Endothelial cell of umbilical vein (primary cell): Measurements from ENCODE around the gene SBF1. TPM values are rescaled to one million over a fixed set of nuclear protein-coding genes. Genes with fewer than 3 reads are reported as not detected.
"Not testable (repeated sequence)": the region's sequence is repeated elsewhere in the genome, so short reads cannot be mapped to it uniquely, and the experiment has no call there.

Experiments
- BruUV-seq: library from RNA; stranded (reverse); fragments of 400-500 nt; replicated peaks from 2 replicates; lab custom pipeline; 2021; lab: Mats Ljungman, UMichigan
- CTCF ChIA-PET: fragments of 300-600, 350-600 bp; sonication (Branson Sonifier 250); formaldehyde crosslinking; loops from one replicate; lab custom pipeline; 2021; ENCODE audit warnings: antibody characterized with exemption, inconsistent platforms; lab: Charles Lee
- POLR2A ChIA-PET: fragments of 300-600, 350-600 bp; sonication (Branson Sonifier 250); formaldehyde crosslinking; loops from one replicate; lab custom pipeline; 2021; ENCODE audit warnings: antibody characterized with exemption, inconsistent platforms; lab: Charles Lee
- DNase-seq: peaks from one replicate; pipeline ENCODE4 v3.0.0-alpha.2; 2011; ENCODE audit warnings: low read depth, low spot score
- FAIRE-seq: peaks from 2 replicates; lab custom pipeline; 2011; peaks lifted over from hg19 to GRCh38; lab: Jason Lieb, UNC
- H2AFZ ChIP-seq: 2 replicates; pipeline ENCODE4 v1.6.0; 2012; ENCODE audit warnings: low read depth, low read length, control low read depth, inconsistent platforms
- H3K27ac ChIP-seq: 2 replicates; pipeline ENCODE4 v1.5.1; 2011; ENCODE audit warnings: low read depth, mild to moderate bottlenecking, control low read depth, low read length, moderate library complexity; ENCODE audit not compliant: insufficient read depth
- H3K27me3 ChIP-seq, 2 experiments: 2 replicates each; pipeline versions ENCODE4 v1.6.0 to v1.6.1; 2011; ENCODE audit warnings: low read length in 2 of 2, mixed read lengths in 1 of 2; ENCODE audit not compliant: control insufficient read depth in 2 of 2, insufficient read depth in 2 of 2
- H3K36me3 ChIP-seq, 2 experiments: 2 replicates in 1 of 2; 3 replicates in 1 of 2; pipeline ENCODE4 v1.5.1; 2011; ENCODE audit warnings: low read length in 2 of 2, mild to moderate bottlenecking in 1 of 2, moderate library complexity in 1 of 2; ENCODE audit not compliant: control insufficient read depth in 2 of 2, insufficient read depth in 2 of 2; ENCODE audit errors: extremely low read depth in 1 of 2
- H3K4me1 ChIP-seq: 3 replicates; pipeline ENCODE4 v1.5.1; 2011; ENCODE audit warnings: mild to moderate bottlenecking, low read length; ENCODE audit not compliant: control insufficient read depth, insufficient read depth; ENCODE audit errors: extremely low read depth
- H3K4me2 ChIP-seq: 2 replicates; pipeline ENCODE4 v1.6.1; 2011; ENCODE audit warnings: low read length, control low read depth, mixed read lengths; ENCODE audit not compliant: insufficient read depth
- H3K4me3 ChIP-seq, 3 experiments: fragments of 200-600 bp in 1 of 3; sonication (generic), shearing (Covaris generic) in 1 of 3; replicated peaks in 1 of 3; 2 replicates each; pipeline ENCODE4 v1.5.1; 2011 to 2016; ENCODE audit warnings: control low read depth in 3 of 3, low read length in 3 of 3, mild to moderate bottlenecking in 2 of 3, inconsistent platforms in 1 of 3, low read depth in 1 of 3, moderate library complexity in 1 of 3; ENCODE audit not compliant: insufficient read depth in 1 of 3
- H3K79me2 ChIP-seq: 2 replicates; pipeline ENCODE4 v1.6.0; 2012; ENCODE audit warnings: low read length, inconsistent platforms; ENCODE audit not compliant: control insufficient read depth, insufficient read depth
- H3K9ac ChIP-seq: replicated peaks from 2 replicates; pipeline ENCODE3; 2011; ENCODE audit warnings: low read length, control low read depth; ENCODE audit not compliant: insufficient read depth; ENCODE audit errors: extremely low read depth
- H3K9me1 ChIP-seq: replicated peaks from 3 replicates; pipeline ENCODE4 v1.6.0; 2011; ENCODE audit warnings: mild to moderate bottlenecking, low read length; ENCODE audit not compliant: control insufficient read depth, insufficient read depth; ENCODE audit errors: extremely low read depth
- H3K9me3 ChIP-seq: replicated peaks from 2 replicates; pipeline ENCODE4 v1.5.1; 2012; ENCODE audit warnings: low read length, inconsistent platforms; ENCODE audit not compliant: control insufficient read depth, insufficient read depth
- H4K20me1 ChIP-seq: replicated peaks from 2 replicates; pipeline ENCODE3; 2011; ENCODE audit warnings: mild to moderate bottlenecking, low read length; ENCODE audit not compliant: control insufficient read depth, insufficient read depth; ENCODE audit errors: extremely low read depth
- EZH2 ChIP-seq: IDR thresholded peaks from 2 replicates; pipeline ENCODE4 v1.6.1; 2012; ENCODE audit warnings: borderline replicate concordance, low read depth, mild to moderate bottlenecking, moderate library complexity, low read length, inconsistent platforms; ENCODE audit not compliant: severe bottlenecking
- FOS ChIP-seq: IDR thresholded peaks from 2 replicates; pipeline ENCODE4 v1.6.1; 2011; ENCODE audit warnings: mild to moderate bottlenecking, low read length, moderate library complexity, borderline replicate concordance; ENCODE audit not compliant: insufficient read depth
- GATA2 ChIP-seq: IDR thresholded peaks from 2 replicates; pipeline ENCODE4 v1.7.0; 2011; ENCODE audit warnings: low read depth, mild to moderate bottlenecking, moderate library complexity, mixed read lengths, low read length; ENCODE audit not compliant: insufficient read length, insufficient read depth
- JUN ChIP-seq: IDR thresholded peaks from 2 replicates; pipeline ENCODE4 v1.6.1; 2011; ENCODE audit warnings: borderline replicate concordance, low read depth; ENCODE audit not compliant: insufficient read length, insufficient read depth
- MYC ChIP-seq: IDR thresholded peaks from one replicate; pipeline ENCODE4 v1.6.1; 2011; ENCODE audit warnings: mild to moderate bottlenecking, low read depth, low read length
- POLR2A ChIP-seq: IDR thresholded peaks from 2 replicates; pipeline ENCODE4 v1.6.1; 2012; ENCODE audit warnings: low read depth, mild to moderate bottlenecking, control low read depth, low read length
- POLR2AphosphoS5 ChIP-seq: IDR thresholded peaks from 2 replicates; pipeline ENCODE4 v1.6.1; 2012; ENCODE audit warnings: low read depth, mild to moderate bottlenecking, control low read depth, low read length, moderate library complexity; ENCODE audit not compliant: insufficient read depth
- dilution Hi-C: fragments of 300-500 bp; cut with MboI; formaldehyde crosslinking; loops from one replicate; pipeline ENCODE4 v1.15.0; 2019; ENCODE audit warnings: low sequenced_read_pairs; ENCODE audit not compliant: extremely low pct_ligation_motif_present
- intact Hi-C: fragments of 100-400 bp; cut with micrococcal nuclease; formaldehyde crosslinking; loops from one replicate; pipeline ENCODE4 v1.10.0; 2022
- polyA plus RNA-seq, 4 experiments: library from polyadenylated mRNA; depleted of rRNA in 3 of 4; stranded (reverse) in 3 of 4; unstranded in 1 of 4; fragments of >200 nt; gene quantifications; 2 replicates each; pipeline versions ENCODE4 v1.2.1 to v1.2.3, GENCODE V29; 2011 to 2012; ENCODE audit warnings: missing spikeins in 1 of 4
- total RNA-seq: library from RNA; stranded (reverse); gene quantifications from 2 replicates; pipeline ENCODE4 v1.2.3, GENCODE V29; 2021
- TF ChIP-seq, protein P1 (sequence below): IDR thresholded peaks from 2 replicates; pipeline ENCODE4 v1.6.1; 2011; ENCODE audit not compliant: insufficient read depth, insufficient read length
- TF ChIP-seq, protein P2 (sequence below), 2 donors: IDR thresholded peaks; 1 replicate in 1 of 2; 2 replicates in 1 of 2; pipeline ENCODE4 v1.5.1; 2011; ENCODE audit warnings: low read length in 2 of 2, mild to moderate bottlenecking in 2 of 2, moderate library complexity in 2 of 2, control low read depth in 1 of 2, inconsistent platforms in 1 of 2, low read depth in 1 of 2; ENCODE audit not compliant: insufficient read depth in 1 of 2; ENCODE audit errors: extremely low read depth in 1 of 2

The SBF1 gene
- total and polyA plus RNA-seq, 2 donors (not counting 3 experiments of a cell fraction or from before 2014, with no cell fraction given) = 36.3 to 68.6 TPM

DNA sequence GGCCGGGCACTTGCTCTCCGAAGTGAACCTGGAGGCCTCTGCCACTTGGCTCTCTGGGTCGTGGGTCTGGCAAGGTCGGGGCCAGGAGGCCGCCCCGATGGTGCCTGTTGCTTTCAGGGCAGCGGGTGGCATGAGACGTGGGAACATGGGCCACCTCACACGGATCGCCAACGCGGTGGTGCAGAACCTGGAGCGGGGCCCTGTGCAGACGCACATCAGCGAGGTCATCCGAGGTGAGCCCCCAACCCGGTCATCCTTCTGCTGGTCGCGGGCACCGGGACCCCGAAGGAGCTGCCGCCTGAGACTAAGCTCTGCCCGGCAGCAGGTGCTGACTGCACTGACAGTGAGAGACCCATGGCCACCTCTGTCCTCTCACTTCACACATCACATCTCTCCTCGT lies 40.0 kb downstream of the SBF1 start:
- intact Hi-C loops (no loop called here), dilution Hi-C loops (no loop called here)
- H3K4me2 ChIP-seq = no peak overlapping the region
- no peak overlapping the region for H3K9ac ChIP-seq
- BruUV-seq = no TSS peak
- no peak overlapping the region for H3K27ac ChIP-seq
- no peak for TF ChIP-seq GATA2
- no peak for TF ChIP-seq EZH2
- no peak for TF ChIP-seq POLR2AphosphoS5
- TF ChIP-seq, protein P1, sequence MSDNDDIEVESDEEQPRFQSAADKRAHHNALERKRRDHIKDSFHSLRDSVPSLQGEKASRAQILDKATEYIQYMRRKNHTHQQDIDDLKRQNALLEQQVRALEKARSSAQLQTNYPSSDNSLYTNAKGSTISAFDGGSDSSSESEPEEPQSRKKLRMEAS = no peak
- TF ChIP-seq POLR2A = no peak
- TF ChIP-seq, protein P2, sequence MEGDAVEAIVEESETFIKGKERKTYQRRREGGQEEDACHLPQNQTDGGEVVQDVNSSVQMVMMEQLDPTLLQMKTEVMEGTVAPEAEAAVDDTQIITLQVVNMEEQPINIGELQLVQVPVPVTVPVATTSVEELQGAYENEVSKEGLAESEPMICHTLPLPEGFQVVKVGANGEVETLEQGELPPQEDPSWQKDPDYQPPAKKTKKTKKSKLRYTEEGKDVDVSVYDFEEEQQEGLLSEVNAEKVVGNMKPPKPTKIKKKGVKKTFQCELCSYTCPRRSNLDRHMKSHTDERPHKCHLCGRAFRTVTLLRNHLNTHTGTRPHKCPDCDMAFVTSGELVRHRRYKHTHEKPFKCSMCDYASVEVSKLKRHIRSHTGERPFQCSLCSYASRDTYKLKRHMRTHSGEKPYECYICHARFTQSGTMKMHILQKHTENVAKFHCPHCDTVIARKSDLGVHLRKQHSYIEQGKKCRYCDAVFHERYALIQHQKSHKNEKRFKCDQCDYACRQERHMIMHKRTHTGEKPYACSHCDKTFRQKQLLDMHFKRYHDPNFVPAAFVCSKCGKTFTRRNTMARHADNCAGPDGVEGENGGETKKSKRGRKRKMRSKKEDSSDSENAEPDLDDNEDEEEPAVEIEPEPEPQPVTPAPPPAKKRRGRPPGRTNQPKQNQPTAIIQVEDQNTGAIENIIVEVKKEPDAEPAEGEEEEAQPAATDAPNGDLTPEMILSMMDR (IDR thresholded peaks at IDR 0.05; ENCODE audit: extremely low read depth in 1 of 2, insufficient read depth in 1 of 2, low read depth in 1 of 2, low read length in 2 of 2) = no peak
- no peak for TF ChIP-seq FOS
- TF ChIP-seq JUN = no peak
- no peak for TF ChIP-seq MYC
- DNase-seq (no peak), FAIRE-seq (no peak)
- ChIA-PET CTCF (no interaction called here), POLR2A (no interaction called here)
- H3K9me1 ChIP-seq = no peaks in the 10 kb centered on the region
- no peak overlapping the region for H3K4me3 ChIP-seq
- H3K4me1 ChIP-seq = no peaks in the 10 kb centered on the region
- no peaks in the 10 kb centered on the region for H3K79me2 ChIP-seq
- no peaks in the 10 kb centered on the region for H3K9me3 ChIP-seq
- no peaks in the 10 kb centered on the region for H4K20me1 ChIP-seq
- H2AFZ ChIP-seq = no peak overlapping the region
- H3K36me3 ChIP-seq = peaks cover 2 to 58% of the 10 kb centered on the region in 2 experiments
- H3K27me3 ChIP-seq = no peaks in the 10 kb centered on the region

DNA sequence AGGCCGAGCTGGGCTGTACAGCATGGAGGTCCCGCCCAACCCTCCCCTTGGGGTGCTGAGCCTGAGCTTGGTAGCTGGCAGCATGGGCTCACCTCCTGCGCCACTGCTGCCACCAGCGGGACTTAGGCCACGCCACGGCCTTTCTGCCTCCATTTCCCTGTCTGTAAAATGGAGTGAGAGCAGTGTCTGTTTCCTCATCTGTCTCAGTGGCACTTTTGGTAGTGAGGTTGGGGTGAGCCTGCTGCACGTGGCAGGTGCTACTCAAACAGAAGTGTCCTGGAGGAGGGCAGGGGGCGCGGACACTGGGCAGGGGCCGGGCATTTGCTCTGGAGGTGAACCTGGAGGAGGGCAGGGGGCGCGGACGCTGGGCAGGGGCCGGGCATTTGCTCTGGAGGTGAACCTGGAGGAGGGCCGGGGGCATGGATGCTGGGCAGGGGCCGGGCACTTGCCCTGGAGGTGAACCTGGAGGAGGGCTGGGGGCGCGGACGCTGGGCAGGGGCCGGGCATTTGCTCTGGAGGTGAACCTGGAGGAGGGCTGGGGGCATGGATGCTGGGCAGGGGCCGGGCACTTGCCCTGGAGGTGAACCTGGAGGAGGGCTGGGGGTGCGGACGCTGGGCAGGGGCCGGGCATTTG lies 41.8 kb downstream of the SBF1 start:
- H3K4me3 ChIP-seq, DNase-seq, H3K9me3 ChIP-seq, intact Hi-C loops, H2AFZ ChIP-seq, H3K27ac ChIP-seq, H3K9ac ChIP-seq, H3K27me3 ChIP-seq, H3K4me1 ChIP-seq, BruUV-seq, dilution Hi-C loops, H4K20me1 ChIP-seq, CTCF ChIA-PET, POLR2A ChIA-PET, H3K9me1 ChIP-seq, H3K79me2 ChIP-seq, H3K4me2 ChIP-seq, FAIRE-seq: not testable (repeated sequence)
- H3K36me3 ChIP-seq = peaks cover 6 to 44% of the 10 kb centered on the region in 2 experiments
